Suppressor macrophage treated with lipopolysaccharide for 1 hour (primary cell): ENCODE data around the gene LYPD6.
"Not testable (repeated sequence)": the region's sequence is repeated elsewhere in the genome, so short reads cannot be mapped to it uniquely, and the experiment has no call there.

Source experiments
- DNase-seq, 3 donors: peaks; one replicate each; pipeline ENCODE4 v3.0.0-alpha.2; 2020 to 2022

Gene LYPD6

GRCh38 chr2:149330127-149331022 is at the start of gene LYPD6:
TSS of gene LYPD6 (plus strand) at chr2:149330587. CDS start at chr2:149437709, 107,122 bp downstream.
- DNase-seq: peak; percentile 59 to 84 (median 61)

- no peak for DNase-seq
Observed at GRCh38 chr2:149281441-149281840, 48.9 kb upstream of the LYPD6 start.

- DNase-seq: no peak
Observed at GRCh38 chr2:149290662-149291061, 39.7 kb upstream of the LYPD6 start.

GRCh38 chr2:149291881-149292280 is 38.5 kb upstream of the LYPD6 start:
- no peak for DNase-seq

- no peak for DNase-seq
Observed at GRCh38 chr2:149296031-149296430, 34.4 kb upstream of the LYPD6 start.

- DNase-seq: no peak
Observed at GRCh38 chr2:149307014-149307413, 23.4 kb upstream of the LYPD6 start.

GRCh38 chr2:149310349-149310748 is 20.0 kb upstream of the LYPD6 start:
- DNase-seq: no peak

GRCh38 chr2:149312039-149312438 is 18.3 kb upstream of the LYPD6 start:
- DNase-seq: no peak

GRCh38 chr2:149313512-149313972 is 16.8 kb upstream of the LYPD6 start:
- DNase-seq: peak; percentile 49 to 66 (median 54)

- no peak for DNase-seq
Observed at GRCh38 chr2:149314687-149315086, 15.7 kb upstream of the LYPD6 start.

GRCh38 chr2:149315461-149315860 is 14.9 kb upstream of the LYPD6 start:
- DNase-seq: no peak

GRCh38 chr2:149318566-149318965 is 11.8 kb upstream of the LYPD6 start:
- DNase-seq: not testable (repeated sequence)

- no peak for DNase-seq
Observed at GRCh38 chr2:149320362-149320761, 10.0 kb upstream of the LYPD6 start.

GRCh38 chr2:149329068-149329467 is 1.3 kb upstream of the LYPD6 start:
- no peak for DNase-seq

- DNase-seq: peak in 2 of 3 donors; percentile 2 to 5
Observed at GRCh38 chr2:149329489-149330126, 779 bp upstream of the LYPD6 start.

GRCh38 chr2:149331023-149331400 is 625 bp downstream of the LYPD6 start:
- DNase-seq: peak in 1 of 3 donors; percentile 2

GRCh38 chr2:149332364-149332763 is 2.0 kb downstream of the LYPD6 start:
- no peak for DNase-seq

GRCh38 chr2:149333636-149334035 is 3.2 kb downstream of the LYPD6 start:
- no peak for DNase-seq

- DNase-seq: no peak
Observed at GRCh38 chr2:149334156-149334555, 3.8 kb downstream of the LYPD6 start.

GRCh38 chr2:149339324-149339723 is 8.9 kb downstream of the LYPD6 start:
- DNase-seq: no peak

GRCh38 chr2:149342509-149342908 is 12.1 kb downstream of the LYPD6 start:
- no peak for DNase-seq

GRCh38 chr2:149344105-149344504 is 13.7 kb downstream of the LYPD6 start:
- no peak for DNase-seq

GRCh38 chr2:149346272-149346671 is 15.9 kb downstream of the LYPD6 start:
- DNase-seq: no peak

- no peak for DNase-seq
Observed at GRCh38 chr2:149348291-149348690, 17.9 kb downstream of the LYPD6 start.
